HEK293 (cell line): ENCODE data around the gene SHMT2.
A peak's percentile ranks its signal among the peaks of the same experiment; 100 is the strongest.

Experiments used
- CTCF ChIA-PET: fragments of 350-600 bp; formaldehyde crosslinking; extraction: SDS; loops from one replicate; lab custom pipeline; 2021; ENCODE audit warnings: antibody characterized with exemption; lab: Yijun Ruan, JAX
- POLR2A ChIA-PET: fragments of 300-600 bp; formaldehyde crosslinking; extraction: SDS; loops from one replicate; lab custom pipeline; 2020; ENCODE audit warnings: antibody characterized with exemption, inconsistent platforms; lab: Yijun Ruan, JAX
- H3K27ac ChIP-seq: fragments of 200-500 bp; sonication (Bioruptor generic); 2 replicates; pipeline ENCODE4 v1.5.1; 2014; ENCODE audit warnings: low read depth, low read length, control low read depth, inconsistent platforms; ENCODE audit errors: extremely low read depth
- H3K36me3 ChIP-seq, 2 experiments: fragments of 200-500 bp in 1 of 2; sonication (Bioruptor generic) in 1 of 2; 1 replicate in 1 of 2; 2 replicates in 1 of 2; pipeline ENCODE4 v1.5.1; 2014 to 2017; ENCODE audit warnings: inconsistent platforms in 2 of 2, low read length in 2 of 2; ENCODE audit not compliant: control insufficient read depth in 2 of 2, insufficient read depth in 1 of 2
- H3K4me1 ChIP-seq: fragments of 200-500 bp; sonication (Bioruptor generic); 2 replicates; pipeline ENCODE4 v1.5.1; 2014; ENCODE audit warnings: mild to moderate bottlenecking, low read length, inconsistent platforms; ENCODE audit not compliant: control insufficient read depth, insufficient read depth
- H3K4me3 ChIP-seq: 2 replicates; pipeline ENCODE4 v1.5.1; 2011; ENCODE audit warnings: low read depth, mild to moderate bottlenecking, control low read depth, low read length, moderate library complexity
- H3K9me3 ChIP-seq: fragments of 200-500 bp; sonication (Bioruptor generic); 2 replicates; pipeline ENCODE4 v1.5.1; 2014; ENCODE audit warnings: low read depth, low read length, inconsistent platforms; ENCODE audit not compliant: control insufficient read depth, insufficient read depth
- GLIS2 ChIP-seq: fragments of 450-650 bp; formaldehyde crosslinking; IDR thresholded peaks from 2 replicates; pipeline ENCODE4 v1.5.1; 2016; ENCODE audit warnings: missing biosample characterization, missing genetic modification characterization
- HIC1 ChIP-seq: fragments of 450-650 bp; formaldehyde crosslinking; IDR thresholded peaks from 2 replicates; pipeline ENCODE4 v1.5.1; 2016; ENCODE audit warnings: missing biosample characterization, missing genetic modification characterization
- KLF1 ChIP-seq: fragments of 450-650 bp; formaldehyde crosslinking; IDR thresholded peaks from 2 replicates; pipeline ENCODE4 v1.5.1; 2016; ENCODE audit warnings: missing biosample characterization, missing genetic modification characterization
- KLF8 ChIP-seq: fragments of 450-650 bp; formaldehyde crosslinking; IDR thresholded peaks from 2 replicates; pipeline ENCODE4 v1.5.1; 2016; ENCODE audit warnings: missing biosample characterization, missing genetic modification characterization
- REPIN1 ChIP-seq: fragments of 450-650 bp; formaldehyde crosslinking; IDR thresholded peaks from 2 replicates; pipeline ENCODE4 v1.5.1; 2017; ENCODE audit warnings: missing biosample characterization, missing genetic modification characterization, low read depth
- ZBTB11 ChIP-seq: fragments of 450-650 bp; formaldehyde crosslinking; conservative IDR thresholded peaks from 2 replicates; pipeline ENCODE4 v1.5.1; 2016; ENCODE audit warnings: low read depth, missing biosample characterization, missing genetic modification characterization
- ZBTB44 ChIP-seq: fragments of 450-650 bp; IDR thresholded peaks from 2 replicates; pipeline ENCODE4 v1.5.1; 2018; ENCODE audit warnings: missing biosample characterization, mild to moderate bottlenecking, missing genetic modification characterization
- ZNF133 ChIP-seq: fragments of 450-650 bp; formaldehyde crosslinking; IDR thresholded peaks from 2 replicates; pipeline ENCODE4 v1.5.1; 2016; ENCODE audit warnings: missing biosample characterization, missing genetic modification characterization
- ZNF155 ChIP-seq: fragments of 450-650 bp; formaldehyde crosslinking; IDR thresholded peaks from 2 replicates; pipeline ENCODE4 v1.5.1; 2016; ENCODE audit warnings: missing biosample characterization, missing genetic modification characterization
- ZNF175 ChIP-seq: fragments of 450-650 bp; formaldehyde crosslinking; IDR thresholded peaks from 2 replicates; pipeline ENCODE4 v1.5.1; 2016; ENCODE audit warnings: missing biosample characterization, missing genetic modification characterization
- ZNF18 ChIP-seq: fragments of 450-650 bp; formaldehyde crosslinking; IDR thresholded peaks from 2 replicates; pipeline ENCODE4 v1.5.1; 2016; ENCODE audit warnings: missing biosample characterization, missing genetic modification characterization
- ZNF184 ChIP-seq: fragments of 450-650 bp; IDR thresholded peaks from 2 replicates; pipeline ENCODE4 v1.5.1; 2018; ENCODE audit warnings: missing biosample characterization, mild to moderate bottlenecking, missing genetic modification characterization
- ZNF423 ChIP-seq: fragments of 450-650 bp; formaldehyde crosslinking; IDR thresholded peaks from 2 replicates; pipeline ENCODE4 v1.5.1; 2016; ENCODE audit warnings: missing biosample characterization, missing genetic modification characterization
- ZNF558 ChIP-seq: fragments of 450-650 bp; formaldehyde crosslinking; IDR thresholded peaks from 2 replicates; pipeline ENCODE4 v1.5.1; 2016; ENCODE audit warnings: missing biosample characterization, missing genetic modification characterization
- ZNF654 ChIP-seq: fragments of 450-650 bp; formaldehyde crosslinking; IDR thresholded peaks from 2 replicates; pipeline ENCODE4 v1.5.1; 2016; ENCODE audit warnings: low read depth, missing biosample characterization, missing genetic modification characterization

SHMT2 gene

GRCh38 chr12:57204454-57204853 lies 25.1 kb upstream of the SHMT2 start:
- Histone ChIP-seq H3K36me3 (peaks cover 0 to 92% of the 10 kb centered on the region in 2 experiments; a peak in 1 of 3 replicates), H3K27ac (no peak overlapping the region), H3K4me3 (no peak overlapping the region), H3K9me3 (no peaks in the 10 kb centered on the region), H3K4me1 (no peaks in the 10 kb centered on the region)
- ChIA-PET CTCF (no interaction called here), POLR2A (no interaction called here)
- TF ChIP-seq ZNF155, result no peak
- no peak for TF ChIP-seq ZNF423 (tag by site-specific recombination)
- no peak for TF ChIP-seq KLF8
- TF ChIP-seq KLF1, result no peak
- TF ChIP-seq ZNF133 (tag by site-specific recombination), result no peak
- TF ChIP-seq ZNF18 (tag by site-specific recombination), result no peak

- no peak overlapping the region for H3K27ac ChIP-seq
- no peaks in the 10 kb centered on the region for H3K4me1 ChIP-seq
- POLR2A ChIA-PET, result no interaction called here
- CTCF ChIA-PET, result no interaction called here
- no peaks in the 10 kb centered on the region for H3K9me3 ChIP-seq
- H3K36me3 ChIP-seq, result peaks cover 0 to 92% of the 10 kb centered on the region in 2 experiments; a peak in 1 of 3 replicates
- H3K4me3 ChIP-seq, result no peak overlapping the region
- TF ChIP-seq ZNF654 (tag by site-specific recombination) (no peak), ZNF558 (tag by site-specific recombination) (no peak)
Measured at GRCh38 chr12:57205186-57205585, 24.3 kb upstream of the SHMT2 start.

GRCh38 chr12:57205931-57206330 lies 23.6 kb upstream of the SHMT2 start:
- H3K9me3 ChIP-seq, result no peaks in the 10 kb centered on the region
- ChIA-PET CTCF (interaction anchor here (0.7 kb wide), 1 partner anchor 33 kb away, joined by 3 read pairs; no protein-coding TSS in a partner anchor), POLR2A (no interaction called here)
- H3K27ac ChIP-seq, result no peak overlapping the region
- H3K36me3 ChIP-seq, result peaks cover 0 to 92% of the 10 kb centered on the region in 2 experiments; a peak in 1 of 3 replicates
- H3K4me1 ChIP-seq, result no peaks in the 10 kb centered on the region
- TF ChIP-seq ZBTB44 (tag by site-specific recombination) (no peak), HIC1 (tag by site-specific recombination) (peak; percentile 53; the same call in 1 of the 2 replicates), ZNF184 (tag by site-specific recombination) (no peak)
- no peak overlapping the region for H3K4me3 ChIP-seq

- Histone ChIP-seq H3K36me3 (peaks cover 0 to 90% of the 10 kb centered on the region in 2 experiments; a peak in 1 of 3 replicates), H3K27ac (no peak overlapping the region), H3K4me3 (no peak overlapping the region), H3K4me1 (no peaks in the 10 kb centered on the region; the same call in 1 of the 2 replicates), H3K9me3 (no peaks in the 10 kb centered on the region)
- TF ChIP-seq ZBTB11 (tag by site-specific recombination) (no peak), ZNF175 (no peak), GLIS2 (tag by site-specific recombination) (peak; percentile 16; the same call in 1 of the 2 replicates), REPIN1 (tag by site-specific recombination) (no peak)
- ChIA-PET CTCF (interaction anchor here (0.6 to 1.7 kb wide), 5 partner anchors 31 to 329 kb away, joined by 3 to 5 read pairs (median 4); no protein-coding TSS in a partner anchor), POLR2A (no interaction called here)
Measured at GRCh38 chr12:57207731-57208630, 21.5 kb upstream of the SHMT2 start.
